H9 (cell line): ENCODE results near the gene SWAP70. TPM values are rescaled to one million over a fixed set of nuclear protein-coding genes. Genes with fewer than 3 reads are reported as not detected.

Experiments used
- DNase-seq: peaks from one replicate; pipeline ENCODE4 v3.0.0-alpha.2; 2017
- H2AFZ ChIP-seq: one replicate; pipeline ENCODE4 v1.6.1; 2013; ENCODE audit warnings: mild to moderate bottlenecking, low read length, control low read depth, moderate library complexity
- H2AK5ac ChIP-seq: 2 replicates; pipeline ENCODE4 v1.6.1; 2013; ENCODE audit warnings: low read length, control low read depth, mixed read lengths; ENCODE audit not compliant: insufficient read length
- H2BK120ac ChIP-seq: one replicate; pipeline ENCODE4 v1.6.1; 2013; ENCODE audit warnings: low read depth, mild to moderate bottlenecking, low read length, control low read depth, inconsistent platforms; ENCODE audit not compliant: poor library complexity, severe bottlenecking
- H2BK12ac ChIP-seq: 2 replicates; pipeline ENCODE4 v1.6.1; 2013; ENCODE audit warnings: low read length, control low read depth, mixed read lengths, low read depth; ENCODE audit not compliant: insufficient read length
- H2BK15ac ChIP-seq: 2 replicates; pipeline ENCODE4 v1.6.1; 2013; ENCODE audit warnings: low read depth, low read length, control low read depth
- H2BK20ac ChIP-seq: one replicate; pipeline ENCODE4 v1.6.1; 2013; ENCODE audit warnings: low read depth, mild to moderate bottlenecking, low read length, control low read depth, inconsistent platforms; ENCODE audit not compliant: poor library complexity, severe bottlenecking
- H2BK5ac ChIP-seq: 2 replicates; pipeline ENCODE4 v1.6.1; 2013; ENCODE audit warnings: low read length, control low read depth, mixed read lengths; ENCODE audit not compliant: insufficient read length
- H3K14ac ChIP-seq: 2 replicates; pipeline ENCODE4 v1.6.1; 2013; ENCODE audit warnings: low read length, control low read depth; ENCODE audit not compliant: insufficient read depth
- H3K18ac ChIP-seq: 2 replicates; pipeline ENCODE4 v1.6.1; 2013; ENCODE audit warnings: low read depth, mild to moderate bottlenecking, mixed read lengths, low read length, control low read depth; ENCODE audit not compliant: insufficient read length
- H3K23ac ChIP-seq: 2 replicates; pipeline ENCODE4 v1.6.1; 2013; ENCODE audit warnings: low read length, control low read depth, mixed read lengths, low read depth; ENCODE audit not compliant: insufficient read length
- H3K23me2 ChIP-seq: 2 replicates; pipeline ENCODE4 v1.6.1; 2013; ENCODE audit warnings: low read depth, mild to moderate bottlenecking, mixed read lengths, low read length, control low read depth; ENCODE audit not compliant: insufficient read length, poor library complexity, severe bottlenecking
- H3K27ac ChIP-seq: 2 replicates; pipeline ENCODE4 v1.5.1; 2013; ENCODE audit warnings: low read length, control low read depth, mixed read lengths, low read depth; ENCODE audit not compliant: insufficient read length
- H3K27me3 ChIP-seq: 2 replicates; pipeline ENCODE4 v1.6.1; 2013; ENCODE audit warnings: low read length, control low read depth, inconsistent platforms; ENCODE audit not compliant: insufficient read depth
- H3K4ac ChIP-seq: 2 replicates; pipeline ENCODE4 v1.6.1; 2013; ENCODE audit warnings: low read depth, mild to moderate bottlenecking, control low read depth, inconsistent platforms, low read length, moderate library complexity
- H3K4me1 ChIP-seq: 2 replicates; pipeline ENCODE4 v1.6.1; 2013; ENCODE audit warnings: low read length, control low read depth, inconsistent platforms; ENCODE audit not compliant: insufficient read depth
- H3K4me2 ChIP-seq: 2 replicates; pipeline ENCODE4 v1.6.1; 2013; ENCODE audit warnings: low read length, control low read depth, mixed read lengths; ENCODE audit not compliant: insufficient read length, insufficient read depth
- H3K56ac ChIP-seq: 2 replicates; pipeline ENCODE4 v1.6.1; 2013; ENCODE audit warnings: low read depth, mild to moderate bottlenecking, mixed read lengths, low read length, control low read depth; ENCODE audit not compliant: insufficient read length
- H3K79me1 ChIP-seq: 2 replicates; pipeline ENCODE4 v1.6.1; 2013; ENCODE audit warnings: low read depth, mild to moderate bottlenecking, moderate library complexity, low read length, control low read depth, inconsistent platforms; ENCODE audit not compliant: insufficient read depth, poor library complexity, severe bottlenecking
- H3K79me2 ChIP-seq: 2 replicates; pipeline ENCODE4 v1.6.1; 2013; ENCODE audit warnings: low read length, control low read depth, inconsistent platforms; ENCODE audit not compliant: insufficient read depth
- H3K9ac ChIP-seq: 2 replicates; pipeline ENCODE4 v1.6.1; 2013; ENCODE audit warnings: low read length, control low read depth, mixed read lengths; ENCODE audit not compliant: insufficient read length; ENCODE audit errors: extremely low read depth
- H3K9me3 ChIP-seq: one replicate; pipeline ENCODE4 v1.6.1; 2013; ENCODE audit warnings: low read depth, low read length, inconsistent platforms; ENCODE audit not compliant: control insufficient read depth
- H3T11ph ChIP-seq: one replicate; pipeline ENCODE4 v1.6.1; 2013; ENCODE audit warnings: mild to moderate bottlenecking, low read length, control low read depth, inconsistent platforms
- H4K20me1 ChIP-seq: one replicate; pipeline ENCODE4 v1.6.1; 2013; ENCODE audit not compliant: control insufficient read depth, insufficient read length, insufficient read depth
- H4K5ac ChIP-seq: 2 replicates; pipeline ENCODE4 v1.6.1; 2013; ENCODE audit warnings: low read depth, mild to moderate bottlenecking, mixed read lengths, low read length, control low read depth; ENCODE audit not compliant: insufficient read length
- H4K8ac ChIP-seq: replicated peaks from 2 replicates; pipeline ENCODE4 v1.6.1; 2013; ENCODE audit warnings: low read length, control low read depth, mixed read lengths, low read depth; ENCODE audit not compliant: insufficient read length
- H4K91ac ChIP-seq: 2 replicates; pipeline ENCODE4 v1.6.1; 2013; ENCODE audit warnings: low read depth, mild to moderate bottlenecking, moderate library complexity, mixed read lengths, low read length, control low read depth; ENCODE audit not compliant: insufficient read length
- H3K27ac Mint-ChIP-seq, 3 experiments: 2 replicates in 2 of 3; 3 replicates in 1 of 3; pipeline ENCODE4 v1.8.0; 2020 to 2021; ENCODE audit warnings: mixed read lengths in 3 of 3, mild to moderate bottlenecking in 1 of 3, moderate library complexity in 1 of 3
- H3K27me3 Mint-ChIP-seq: 2 replicates; pipeline ENCODE4 v1.8.0; 2021; ENCODE audit warnings: low read depth, mild to moderate bottlenecking, moderate library complexity, mixed read lengths
- H3K36me3 Mint-ChIP-seq, 3 experiments: 2 replicates in 2 of 3; 3 replicates in 1 of 3; pipeline ENCODE4 v1.8.0; 2020 to 2021; ENCODE audit warnings: low read depth in 3 of 3, mixed read lengths in 3 of 3; ENCODE audit not compliant: insufficient read depth in 1 of 3
- H3K4me1 Mint-ChIP-seq, 2 experiments: 2 replicates each; pipeline ENCODE4 v1.8.0; 2020; ENCODE audit warnings: mixed read lengths in 2 of 2
- H3K4me3 Mint-ChIP-seq, 2 experiments: 2 replicates in 1 of 2; 3 replicates in 1 of 2; pipeline ENCODE4 v1.8.0; 2020 to 2021; ENCODE audit warnings: mild to moderate bottlenecking in 2 of 2, mixed read lengths in 2 of 2, moderate library complexity in 1 of 2
- H3K9me3 Mint-ChIP-seq, 2 experiments: 2 replicates in 1 of 2; 3 replicates in 1 of 2; pipeline ENCODE4 v1.8.0; 2020; ENCODE audit warnings: mild to moderate bottlenecking in 2 of 2, mixed read lengths in 2 of 2, moderate library complexity in 1 of 2
- CTCF ChIP-seq: fragments of 200-600 bp; sonication (generic); conservative IDR thresholded peaks from 3 replicates; pipeline ENCODE4 v1.8.0; 2021; ENCODE audit warnings: antibody characterized with exemption, mild to moderate bottlenecking
- WGBS: extraction: QIAGEN DNeasy Blood & Tissue Kit; methylation state at CpG from one replicate; pipeline ENCODE4 v1.1.7; 2013; ENCODE audit warnings: missing lambda C conversion rate, low lambda C conversion rate, mixed read lengths; ENCODE audit not compliant: insufficient read length; ENCODE audit errors: extremely low coverage; 5-methylcytosine and 5-hydroxymethylcytosine counted together
- total RNA-seq: library from RNA; stranded (reverse); gene quantifications from 2 replicates; pipeline ENCODE4 v1.2.1, GENCODE V29; 2021

Gene SWAP70
- total RNA-seq, 1 experiment from 2014 or later = 34.4 TPM

GRCh38 chr11:9775398-9775779 lies 111.5 kb downstream of the SWAP70 start:
- no peak overlapping the region for H3K9ac ChIP-seq
- H2BK120ac ChIP-seq = no peak overlapping the region
- no peaks in the 10 kb centered on the region for H3K9me3 ChIP-seq
- H4K20me1 ChIP-seq = no peaks in the 10 kb centered on the region
- H3K27ac ChIP-seq = no peak overlapping the region
- H3K79me1 ChIP-seq = no peaks in the 10 kb centered on the region
- no peak overlapping the region for H3T11ph ChIP-seq
- H3K18ac ChIP-seq = no peak overlapping the region
- peak overlapping the region in 2 of 3 experiments; percentile 21 to 71; a peak in 3 of 7 replicates for H3K27ac Mint-ChIP-seq
- no peak overlapping the region; a peak in 1 of 5 replicates for H3K4me3 Mint-ChIP-seq
- H4K5ac ChIP-seq = no peak overlapping the region
- no peak for DNase-seq
- H3K36me3 Mint-ChIP-seq = peaks cover 9 to 20% (median 10%) of the 10 kb centered on the region in 3 experiments; a peak in 6 of 7 replicates
- H3K9me3 Mint-ChIP-seq = no peaks in the 10 kb centered on the region
- H3K23me2 ChIP-seq = no peaks in the 10 kb centered on the region
- peaks cover 40 to 41% of the 10 kb centered on the region in 2 experiments for H3K4me1 Mint-ChIP-seq
- no peak overlapping the region for H2BK15ac ChIP-seq
- WGBS = no CpG with 5 or more reads among the region's 2 CpGs
- no peaks in the 10 kb centered on the region for H3K27me3 ChIP-seq
- no peak overlapping the region for H3K4me2 ChIP-seq
- TF ChIP-seq CTCF = no peak
- no peak overlapping the region for H2AFZ ChIP-seq
- H4K8ac ChIP-seq = no peak overlapping the region
- no peak overlapping the region for H3K4ac ChIP-seq
- H3K56ac ChIP-seq = no peak overlapping the region
- no peak overlapping the region for H4K91ac ChIP-seq
- no peak overlapping the region for H2BK12ac ChIP-seq
- H3K27me3 Mint-ChIP-seq = no peaks in the 10 kb centered on the region
- no peak overlapping the region for H2AK5ac ChIP-seq
- H3K79me2 ChIP-seq = no peaks in the 10 kb centered on the region
- H3K23ac ChIP-seq = no peak overlapping the region
- no peak overlapping the region for H2BK20ac ChIP-seq
- peaks cover 10% of the 10 kb centered on the region; the same call in 1 of the 2 replicates for H3K4me1 ChIP-seq
- no peak overlapping the region for H3K14ac ChIP-seq
- H2BK5ac ChIP-seq = no peak overlapping the region
